AG09309 (cell line): ENCODE results near the gene HERC4.
"Not testable (repeated sequence)": the region's sequence is repeated elsewhere in the genome, so short reads cannot be mapped to it uniquely, and the experiment has no call there.

Experiments used
- DNase-seq: peaks from one replicate; pipeline ENCODE4 v3.0.0-alpha.2; 2010; ENCODE audit warnings: low read depth
- H3K4me3 ChIP-seq: 2 replicates; pipeline ENCODE4 v1.5.1; 2011; ENCODE audit warnings: mild to moderate bottlenecking, low read depth, low read length, moderate library complexity; ENCODE audit not compliant: control insufficient read depth
- TF ChIP-seq, protein P1 (sequence below): IDR thresholded peaks from 2 replicates; pipeline ENCODE4 v1.5.1; 2011; ENCODE audit warnings: mild to moderate bottlenecking, low read depth, low read length, inconsistent platforms; ENCODE audit not compliant: insufficient read depth, control insufficient read depth; ENCODE audit errors: missing control alignments

HERC4 gene

GRCh38 chr10:67903581-67903980 is 171.5 kb downstream of the HERC4 start:
- no peak overlapping the region for H3K4me3 ChIP-seq
- DNase-seq: no peak
- TF ChIP-seq, protein P1, sequence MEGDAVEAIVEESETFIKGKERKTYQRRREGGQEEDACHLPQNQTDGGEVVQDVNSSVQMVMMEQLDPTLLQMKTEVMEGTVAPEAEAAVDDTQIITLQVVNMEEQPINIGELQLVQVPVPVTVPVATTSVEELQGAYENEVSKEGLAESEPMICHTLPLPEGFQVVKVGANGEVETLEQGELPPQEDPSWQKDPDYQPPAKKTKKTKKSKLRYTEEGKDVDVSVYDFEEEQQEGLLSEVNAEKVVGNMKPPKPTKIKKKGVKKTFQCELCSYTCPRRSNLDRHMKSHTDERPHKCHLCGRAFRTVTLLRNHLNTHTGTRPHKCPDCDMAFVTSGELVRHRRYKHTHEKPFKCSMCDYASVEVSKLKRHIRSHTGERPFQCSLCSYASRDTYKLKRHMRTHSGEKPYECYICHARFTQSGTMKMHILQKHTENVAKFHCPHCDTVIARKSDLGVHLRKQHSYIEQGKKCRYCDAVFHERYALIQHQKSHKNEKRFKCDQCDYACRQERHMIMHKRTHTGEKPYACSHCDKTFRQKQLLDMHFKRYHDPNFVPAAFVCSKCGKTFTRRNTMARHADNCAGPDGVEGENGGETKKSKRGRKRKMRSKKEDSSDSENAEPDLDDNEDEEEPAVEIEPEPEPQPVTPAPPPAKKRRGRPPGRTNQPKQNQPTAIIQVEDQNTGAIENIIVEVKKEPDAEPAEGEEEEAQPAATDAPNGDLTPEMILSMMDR: no peak

DNA sequence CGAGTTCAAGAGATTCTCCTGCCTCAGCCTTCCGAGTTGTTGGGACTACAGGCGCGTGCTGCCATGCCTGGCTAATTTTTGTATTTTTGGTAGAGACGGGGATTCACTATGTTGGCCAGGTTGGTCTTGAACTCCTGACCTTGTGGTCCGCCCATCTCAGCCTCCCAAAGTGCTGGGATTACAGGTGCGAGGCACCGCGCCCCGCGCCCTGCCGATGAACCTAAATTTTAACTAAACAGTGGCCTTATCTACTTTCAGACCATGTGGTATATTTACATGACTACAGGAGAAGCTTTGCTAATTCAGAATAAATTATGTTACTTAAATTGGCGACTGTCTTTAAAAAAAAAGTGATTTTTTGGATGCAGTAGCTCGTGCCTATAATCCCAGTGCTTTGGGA is 181.4 kb downstream of the HERC4 start:
- TF ChIP-seq, protein P1: no peak
- H3K4me3 ChIP-seq: no peak overlapping the region
- DNase-seq: no peak

DNA sequence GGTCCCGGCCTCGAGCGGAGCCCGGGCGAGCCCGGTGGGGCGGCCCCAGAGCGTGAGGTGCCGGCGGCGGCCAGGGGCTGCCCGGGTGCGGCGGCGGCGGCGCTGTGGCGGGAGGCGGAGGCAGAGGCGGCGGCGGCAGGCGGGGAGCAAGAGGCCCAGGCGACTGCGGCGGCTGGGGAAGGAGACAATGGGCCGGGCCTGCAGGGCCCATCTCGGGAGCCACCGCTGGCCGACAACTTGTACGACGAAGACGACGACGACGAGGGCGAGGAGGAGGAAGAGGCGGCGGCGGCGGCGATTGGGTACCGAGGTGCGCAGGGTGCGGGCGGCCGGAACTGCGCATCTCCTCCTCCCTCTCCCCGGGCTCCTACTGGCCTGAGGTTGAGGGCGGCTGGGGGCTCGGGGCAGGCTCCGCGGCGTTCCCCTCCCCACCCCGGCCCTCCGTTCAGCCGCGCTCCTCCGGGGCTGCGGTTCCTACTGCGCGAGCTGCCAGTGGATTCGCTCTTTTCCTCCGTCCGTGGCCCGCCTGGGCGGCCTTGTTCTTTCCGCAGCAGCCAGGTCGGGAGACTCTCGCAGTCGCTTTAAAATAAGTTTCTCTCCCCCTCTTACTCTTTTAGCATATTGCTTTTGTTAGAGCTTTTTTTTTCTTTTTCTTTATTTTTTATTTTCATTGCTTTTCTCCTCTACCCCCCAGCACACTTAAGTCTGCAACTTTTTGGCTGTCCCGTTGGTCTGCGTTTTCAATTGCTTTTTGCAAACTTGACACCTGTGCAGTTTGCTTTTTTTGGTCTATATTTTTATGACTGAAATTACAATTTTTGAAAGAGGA is 190.0 kb downstream of the HERC4 start:
- DNase-seq: peak; percentile 23
- TF ChIP-seq, protein P1: no peak
- peak overlapping the region; percentile 77 for H3K4me3 ChIP-seq

GRCh38 chr10:67884313-67884841 is 190.7 kb downstream of the HERC4 start, which contains the start of gene SIRT1:
TSS of gene SIRT1 (plus strand) at chr10:67884656. CDS start at chr10:67884722, 66 bp downstream.
- TF ChIP-seq, protein P1: no peak
- DNase-seq: peak; percentile 67
- H3K4me3 ChIP-seq: peak within 1 kb of the TSS; percentile 77

DNA sequence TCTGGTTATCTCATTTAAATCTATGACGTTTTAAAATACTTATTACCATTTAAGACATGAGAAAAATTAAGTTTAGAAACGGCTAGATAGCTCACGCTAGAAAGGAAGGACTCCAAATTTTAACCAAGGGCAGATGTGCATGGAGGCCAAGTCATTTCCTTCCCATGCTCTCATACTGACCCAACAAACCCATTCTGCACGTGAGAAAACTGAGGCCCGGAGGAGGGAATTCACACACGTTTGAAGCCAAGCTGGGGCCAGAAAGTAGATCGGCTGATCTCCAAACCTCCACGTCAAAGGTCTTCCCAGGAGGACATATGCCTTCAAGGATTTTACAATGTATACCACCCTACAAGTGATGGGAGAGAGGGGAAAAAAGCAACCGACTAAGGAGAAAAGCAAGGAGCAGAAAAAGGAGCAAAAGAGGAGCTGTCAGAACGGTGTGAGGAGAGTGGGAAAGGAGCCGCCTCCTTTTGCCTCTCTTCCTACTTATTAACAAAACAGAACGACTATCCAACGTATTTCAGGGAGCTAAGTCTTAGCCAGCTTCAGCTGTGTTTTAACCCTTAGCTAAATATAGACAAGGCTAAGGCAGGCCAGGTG is 191.3 kb downstream of the HERC4 start:
- TF ChIP-seq, protein P1: no peak
- H3K4me3 ChIP-seq: peak overlapping the region; percentile 77
- DNase-seq: peak; percentile 24

DNA sequence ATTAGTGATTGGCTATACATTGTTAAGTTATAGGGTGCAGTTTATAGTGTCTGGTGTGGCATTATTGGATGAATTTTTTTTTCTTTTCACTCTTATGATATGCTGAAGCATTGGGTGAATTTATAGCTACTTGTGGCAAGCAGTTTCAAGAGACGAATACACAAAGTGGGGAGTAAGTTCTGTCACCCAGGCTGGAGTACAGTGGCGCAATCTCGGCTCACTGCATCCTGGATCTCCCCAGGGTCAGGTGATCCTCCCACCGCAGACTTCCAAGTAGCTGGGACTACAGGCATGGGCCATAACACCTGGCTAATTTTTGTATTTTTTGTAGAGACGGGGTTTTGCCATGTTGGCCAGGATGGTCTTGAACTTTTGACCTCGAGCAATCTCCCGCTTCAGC is 196.9 kb downstream of the HERC4 start:
- TF ChIP-seq, protein P1: no peak
- no peak overlapping the region for H3K4me3 ChIP-seq
- no peak for DNase-seq

- not testable (repeated sequence) for DNase-seq, H3K4me3 ChIP-seq
Observed at GRCh38 chr10:67877421-67877820, 197.7 kb downstream of the HERC4 start.
